Lung (tissue), 12 donors: ENCODE measurements around the gene TBC1D3B. TPM values are rescaled to one million over a fixed set of nuclear protein-coding genes. Genes with fewer than 3 reads are reported as not detected.

ENCODE experiments used
- ATAC-seq: fragments of 200-7000 bp; cut with Tn5 transposase; one replicate; pipeline ENCODE4 v1.9.1; 2020; ENCODE audit warnings: moderate number of reproducible peaks; ENCODE audit not compliant: insufficient read depth, low FRiP score
- DNase-seq, 3 donors: peaks; one replicate each; pipeline ENCODE4 v3.0.0-alpha.2; 2013 to 2017
- H3K27ac ChIP-seq, 2 donors: one replicate each; pipeline ENCODE4 v1.5.1; 2013; ENCODE audit warnings: mild to moderate bottlenecking in 2 of 2, moderate library complexity in 2 of 2, control low read depth in 1 of 2, inconsistent platforms in 1 of 2, low read depth in 1 of 2, low read length in 1 of 2
- H3K27me3 ChIP-seq, 3 donors: one replicate each; pipeline ENCODE4 v1.5.1; 2013; ENCODE audit warnings: low read length in 2 of 3; ENCODE audit not compliant: control insufficient read depth in 3 of 3, insufficient read depth in 3 of 3
- H3K36me3 ChIP-seq, 4 donors: one replicate each; pipeline ENCODE4 v1.5.1; 2013; ENCODE audit warnings: low read length in 4 of 4, mild to moderate bottlenecking in 1 of 4, moderate library complexity in 1 of 4; ENCODE audit not compliant: control insufficient read depth in 4 of 4, insufficient read depth in 4 of 4
- H3K4me1 ChIP-seq, 5 donors: one replicate each; pipeline ENCODE4 v1.5.1; 2013; ENCODE audit warnings: low read length in 5 of 5, mild to moderate bottlenecking in 2 of 5, moderate library complexity in 1 of 5; ENCODE audit not compliant: control insufficient read depth in 5 of 5, insufficient read depth in 5 of 5
- H3K4me3 ChIP-seq: one replicate; pipeline ENCODE4 v1.5.1; 2013; ENCODE audit warnings: mild to moderate bottlenecking, control low read depth, moderate library complexity
- H3K9ac ChIP-seq, 2 donors: one replicate each; pipeline ENCODE4 v1.5.1; 2013; ENCODE audit warnings: low read length in 2 of 2, control low read depth in 1 of 2; ENCODE audit not compliant: insufficient read depth in 1 of 2
- H3K9me3 ChIP-seq, 4 donors: one replicate each; pipeline ENCODE4 v1.5.1; 2013; ENCODE audit warnings: low read length in 3 of 4, mild to moderate bottlenecking in 1 of 4, moderate library complexity in 1 of 4; ENCODE audit not compliant: control insufficient read depth in 4 of 4, insufficient read depth in 3 of 4
- CTCF ChIP-seq: IDR thresholded peaks from 2 replicates; pipeline ENCODE4 v1.5.1; 2012; ENCODE audit warnings: mild to moderate bottlenecking; ENCODE audit errors: control extremely low read depth, extremely low read depth
- WGBS, 2 donors: extraction: QIAGEN DNeasy Blood & Tissue Kit; methylation state at CpG; one replicate each; pipeline ENCODE4 v1.1.7; 2013; 5-methylcytosine and 5-hydroxymethylcytosine counted together
- polyA plus RNA-seq, 2 donors: library from polyadenylated mRNA; stranded (reverse); fragments of 200-250 nt; gene quantifications; one replicate each; pipeline ENCODE4 v1.2.1, GENCODE V29; 2013
- total RNA-seq, 2 donors: library from RNA; depleted of rRNA in 1 of 2; stranded (reverse); fragments of >200 nt in 1 of 2; gene quantifications; one replicate each; pipeline ENCODE4 v1.2.1, GENCODE V29; 2014 to 2021
- donor health status: control.
- donor health status: control.
- donor health status: Bipolar disorder and iron deficiency.
- donor health status: healthy.
- donor health status: DM: yes; HTN: yes; CAD: no.

TBC1D3B gene
- total and polyA plus RNA-seq, 4 donors, result 1.6 to 7.5 (median 3.0) TPM

DNA sequence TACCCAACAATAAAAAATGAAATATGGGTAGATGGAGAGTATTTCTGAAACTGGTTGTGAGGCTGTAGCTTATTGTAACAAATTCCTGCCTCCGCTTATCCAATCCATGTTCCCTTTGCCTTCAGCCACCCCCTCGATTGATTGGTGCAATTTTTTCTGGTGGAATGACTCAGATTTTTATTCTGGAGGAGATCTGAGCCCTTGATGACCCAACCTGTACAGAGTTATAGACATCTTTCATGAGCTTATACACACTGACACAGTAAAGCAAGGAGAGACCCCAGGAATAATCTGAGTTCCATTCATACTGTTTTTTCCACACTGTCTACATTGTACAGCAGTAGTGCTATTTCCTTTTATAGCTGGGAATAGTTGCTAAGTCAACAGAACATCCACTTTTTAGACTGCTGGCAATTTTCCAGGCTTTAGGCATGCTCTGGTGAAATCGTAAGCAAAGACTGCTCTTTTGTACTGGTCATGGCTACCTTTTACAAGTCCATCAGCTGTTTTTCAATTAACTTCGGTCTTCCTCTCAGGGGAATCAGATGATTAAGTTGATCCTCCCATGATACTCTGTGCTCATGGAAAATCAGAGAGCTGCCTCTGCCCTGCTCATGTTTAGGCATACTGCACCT, 42.7 kb downstream of the TBC1D3B start:
- Histone ChIP-seq H3K27ac (no peak overlapping the region), H3K9ac (no peak overlapping the region), H3K4me1 (peaks cover 0 to 5% (median 0%) of the 10 kb centered on the region in 5 donors), H3K27me3 (no peaks in the 10 kb centered on the region), H3K36me3 (no peaks in the 10 kb centered on the region), H3K4me3 (no peak overlapping the region), H3K9me3 (no peaks in the 10 kb centered on the region)
- DNase-seq (peak; percentile 48 to 93 (median 81)), ATAC-seq (no peak)
- TF ChIP-seq CTCF, result no peak
- WGBS, 2 donors, result 49 to 54% methylated on average over 4 of the region's 4 CpGs

GRCh38 chr17:36132421-36132831, 44.0 kb downstream of the TBC1D3B start:
- Histone ChIP-seq H3K27ac (no peak overlapping the region), H3K27me3 (no peaks in the 10 kb centered on the region), H3K36me3 (no peaks in the 10 kb centered on the region), H3K4me3 (no peak overlapping the region), H3K9me3 (no peaks in the 10 kb centered on the region), H3K4me1 (peaks cover 0 to 5% (median 0%) of the 10 kb centered on the region in 5 donors), H3K9ac (no peak overlapping the region)
- ATAC-seq (no peak), DNase-seq (no peak)
- WGBS, 2 donors, result 70 to 81% methylated on average over 2 of the region's 2 CpGs
- no peak for TF ChIP-seq CTCF

- TF ChIP-seq CTCF, result no peak
- Histone ChIP-seq H3K4me3 (no peak overlapping the region), H3K27me3 (no peaks in the 10 kb centered on the region), H3K36me3 (no peaks in the 10 kb centered on the region), H3K9me3 (no peaks in the 10 kb centered on the region), H3K27ac (no peak overlapping the region), H3K9ac (no peak overlapping the region), H3K4me1 (peaks cover 0 to 5% (median 0%) of the 10 kb centered on the region in 5 donors)
- WGBS, 2 donors, result 84 to 91% methylated on average over 3 of the region's 3 CpGs
- ATAC-seq (no peak), DNase-seq (no peak)
Observed at GRCh38 chr17:36131931-36132330, 44.5 kb downstream of the TBC1D3B start.

- peak; percentile 18 for TF ChIP-seq CTCF
Observed at GRCh38 chr17:36131421-36131820, 45.0 kb downstream of the TBC1D3B start.

More at GRCh38 chr17:36131421-36131820, 45.0 kb downstream of the TBC1D3B start:
- WGBS, 2 donors, result 12 to 57% methylated on average over 2 of the region's 2 CpGs
- Histone ChIP-seq H3K36me3 (no peaks in the 10 kb centered on the region), H3K27ac (no peak overlapping the region), H3K9ac (no peak overlapping the region), H3K4me3 (no peak overlapping the region), H3K4me1 (peaks cover 0 to 5% (median 0%) of the 10 kb centered on the region in 5 donors), H3K27me3 (no peaks in the 10 kb centered on the region), H3K9me3 (no peaks in the 10 kb centered on the region)
- DNase-seq, result peak in 1 of 3 donors; percentile 12
- ATAC-seq, result no peak
